Gastroesophageal sphincter (tissue), 4 donors: ENCODE data around the gene MACROD2. TPM values are rescaled to one million over a fixed set of nuclear protein-coding genes. Genes with fewer than 3 reads are reported as not detected.

ENCODE experiments used
- ATAC-seq: fragments of 150-250 bp; one replicate; pipeline ENCODE4 v1.9.1; 2016; ENCODE audit warnings: mild to moderate bottlenecking, moderate library complexity
- H3K27ac ChIP-seq, 4 donors: fragments of 200-600 bp; sonication (generic) in 3 of 4; 1 replicate in 3 of 4; 2 replicates in 1 of 4; pipeline ENCODE4 v1.5.1; 2016 to 2019
- H3K27me3 ChIP-seq: fragments of 200-600 bp; sonication (generic); one replicate; pipeline ENCODE4 v1.5.1; 2019
- H3K36me3 ChIP-seq, 2 donors: fragments of 200-600 bp; sonication (generic); one replicate each; pipeline ENCODE4 v1.5.1; 2019; ENCODE audit warnings: control low read depth in 1 of 2
- H3K4me1 ChIP-seq, 3 donors: fragments of 200-600 bp; sonication (generic); 1 replicate in 2 of 3; 2 replicates in 1 of 3; pipeline ENCODE4 v1.5.1; 2016 to 2019; ENCODE audit warnings: control low read depth in 2 of 3
- H3K4me3 ChIP-seq, 2 donors: fragments of 200-600 bp; sonication (generic); one replicate each; pipeline ENCODE4 v1.5.1; 2019; ENCODE audit warnings: mild to moderate bottlenecking in 1 of 2, moderate library complexity in 1 of 2
- H3K9me3 ChIP-seq, 3 donors: fragments of 200-600 bp; sonication (generic); one replicate each; pipeline ENCODE4 v1.5.1; 2017 to 2019; ENCODE audit warnings: control low read depth in 2 of 3
- EP300 ChIP-seq: sonication (generic); formaldehyde crosslinking; IDR thresholded peaks from one replicate; pipeline ENCODE4 v1.6.1; 2017; ENCODE audit warnings: antibody characterized with exemption, mild to moderate bottlenecking
- POLR2A ChIP-seq, 2 donors: fragments of 450-650 bp; IDR thresholded peaks; one replicate each; pipeline ENCODE4 v1.6.1; 2017; ENCODE audit warnings: antibody characterized with exemption in 2 of 2, mild to moderate bottlenecking in 2 of 2, moderate library complexity in 1 of 2
- POLR2AphosphoS5 ChIP-seq: sonication (generic); formaldehyde crosslinking; IDR thresholded peaks from one replicate; pipeline ENCODE4 v1.6.1; 2017; ENCODE audit warnings: antibody characterized with exemption
- WGBS, 2 donors: methylation state at CpG; one replicate each; pipeline ENCODE4 v1.1.5; 2018; ENCODE audit warnings: low coverage in 1 of 2; 5-methylcytosine and 5-hydroxymethylcytosine counted together
- total RNA-seq, 4 donors: library from RNA; depleted of rRNA; stranded (reverse); fragments of >200 nt; gene quantifications; one replicate each; pipeline ENCODE4 v1.1.0, GENCODE V29; 2016
- TF ChIP-seq, protein P1 (sequence below), 4 experiments: fragments of 200-600 bp in 2 of 4; fragments of 450-650 bp in 2 of 4; sonication (generic) in 1 of 4; IDR thresholded peaks; one replicate each; pipeline ENCODE4 v1.5.1; 2017 to 2019; ENCODE audit warnings: antibody characterized with exemption in 4 of 4, mild to moderate bottlenecking in 2 of 4, moderate library complexity in 2 of 4

The MACROD2 gene
- total RNA-seq, 4 donors from 2014 or later, result 4.0 to 12.1 (median 7.4) TPM

DNA sequence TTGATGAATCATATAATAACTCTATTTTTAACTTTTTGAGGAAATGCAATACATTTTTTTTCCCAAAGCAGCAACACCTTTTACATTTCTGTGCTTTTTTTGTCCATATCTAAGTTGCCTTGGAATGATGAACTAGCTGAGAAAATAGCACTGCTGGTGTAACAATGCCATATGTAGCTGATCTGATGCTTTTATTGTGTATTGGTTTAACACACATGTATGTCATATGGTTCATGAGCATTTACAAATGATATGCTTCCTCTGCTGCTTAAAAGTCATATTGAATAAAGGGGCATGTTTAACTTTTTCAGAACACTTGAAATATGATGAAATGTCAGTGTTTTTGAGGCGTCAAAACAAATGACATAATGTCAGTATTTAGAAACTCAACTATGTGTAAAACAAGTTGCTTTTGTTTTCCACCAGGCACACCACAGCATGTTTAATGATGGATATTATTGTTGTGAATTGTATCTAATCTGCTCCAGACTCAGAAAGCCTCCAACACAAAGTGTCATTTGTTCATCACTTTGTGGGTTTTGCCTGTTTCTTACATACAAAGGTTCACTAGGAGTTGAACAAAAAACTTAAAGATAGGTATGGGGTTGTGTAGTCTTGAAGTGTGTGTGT lies 1117.9 kb downstream of the MACROD2 start:
- no peaks in the 10 kb centered on the region for H3K27me3 ChIP-seq
- H3K36me3 ChIP-seq, result no peaks in the 10 kb centered on the region
- 94 to 100% methylated on average over 1 of the region's 1 CpG for WGBS, 2 donors
- H3K9me3 ChIP-seq, result no peaks in the 10 kb centered on the region
- no peaks in the 10 kb centered on the region for H3K4me1 ChIP-seq
- TF ChIP-seq POLR2AphosphoS5 (no peak), POLR2A (IDR thresholded peaks at IDR 0.05) (no peak), EP300 (no peak)
- TF ChIP-seq, protein P1, sequence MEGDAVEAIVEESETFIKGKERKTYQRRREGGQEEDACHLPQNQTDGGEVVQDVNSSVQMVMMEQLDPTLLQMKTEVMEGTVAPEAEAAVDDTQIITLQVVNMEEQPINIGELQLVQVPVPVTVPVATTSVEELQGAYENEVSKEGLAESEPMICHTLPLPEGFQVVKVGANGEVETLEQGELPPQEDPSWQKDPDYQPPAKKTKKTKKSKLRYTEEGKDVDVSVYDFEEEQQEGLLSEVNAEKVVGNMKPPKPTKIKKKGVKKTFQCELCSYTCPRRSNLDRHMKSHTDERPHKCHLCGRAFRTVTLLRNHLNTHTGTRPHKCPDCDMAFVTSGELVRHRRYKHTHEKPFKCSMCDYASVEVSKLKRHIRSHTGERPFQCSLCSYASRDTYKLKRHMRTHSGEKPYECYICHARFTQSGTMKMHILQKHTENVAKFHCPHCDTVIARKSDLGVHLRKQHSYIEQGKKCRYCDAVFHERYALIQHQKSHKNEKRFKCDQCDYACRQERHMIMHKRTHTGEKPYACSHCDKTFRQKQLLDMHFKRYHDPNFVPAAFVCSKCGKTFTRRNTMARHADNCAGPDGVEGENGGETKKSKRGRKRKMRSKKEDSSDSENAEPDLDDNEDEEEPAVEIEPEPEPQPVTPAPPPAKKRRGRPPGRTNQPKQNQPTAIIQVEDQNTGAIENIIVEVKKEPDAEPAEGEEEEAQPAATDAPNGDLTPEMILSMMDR (IDR thresholded peaks at IDR 0.05), result no peak
- H3K4me3 ChIP-seq, result no peak overlapping the region
- ATAC-seq, result no peak
- H3K27ac ChIP-seq, result no peak overlapping the region

DNA sequence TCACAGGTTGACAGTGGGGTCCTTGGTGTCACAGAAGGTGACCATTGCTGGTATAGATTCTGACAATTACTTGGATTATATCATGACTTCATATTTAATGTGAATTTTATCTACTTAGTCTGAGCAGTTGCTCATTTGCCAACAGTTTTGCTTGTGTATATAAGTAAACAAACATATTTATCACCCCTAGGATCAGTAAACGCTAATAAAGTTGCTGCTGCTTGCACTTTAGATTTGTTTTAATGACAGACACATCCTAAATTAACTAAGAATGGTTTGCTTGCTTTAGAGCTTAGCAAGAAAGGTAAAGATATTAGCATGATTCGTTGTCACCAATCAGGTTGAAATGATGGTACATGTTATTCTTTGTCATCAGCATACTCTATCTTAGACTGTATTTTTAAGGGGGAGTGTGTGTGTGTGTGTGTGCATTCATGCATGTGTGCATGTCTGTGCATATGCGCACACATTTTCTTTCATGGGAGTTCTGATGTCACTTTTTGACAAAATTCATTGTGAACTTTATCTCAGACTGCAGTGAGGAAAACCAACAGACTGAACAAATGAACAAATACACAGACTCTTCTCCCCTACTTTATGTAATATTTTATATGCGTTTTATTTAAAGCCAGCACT lies 1124.7 kb downstream of the MACROD2 start:
- WGBS, 2 donors, result 84 to 93% methylated on average over 4 of the region's 4 CpGs
- Histone ChIP-seq H3K4me1 (no peaks in the 10 kb centered on the region), H3K9me3 (no peaks in the 10 kb centered on the region), H3K4me3 (no peak overlapping the region), H3K27me3 (no peaks in the 10 kb centered on the region), H3K36me3 (no peaks in the 10 kb centered on the region), H3K27ac (no peak overlapping the region)
- no peak for ATAC-seq
- TF ChIP-seq POLR2AphosphoS5 (no peak), EP300 (no peak), POLR2A (IDR thresholded peaks at IDR 0.05) (no peak)
- TF ChIP-seq, protein P1 (IDR thresholded peaks at IDR 0.05), result no peak

DNA sequence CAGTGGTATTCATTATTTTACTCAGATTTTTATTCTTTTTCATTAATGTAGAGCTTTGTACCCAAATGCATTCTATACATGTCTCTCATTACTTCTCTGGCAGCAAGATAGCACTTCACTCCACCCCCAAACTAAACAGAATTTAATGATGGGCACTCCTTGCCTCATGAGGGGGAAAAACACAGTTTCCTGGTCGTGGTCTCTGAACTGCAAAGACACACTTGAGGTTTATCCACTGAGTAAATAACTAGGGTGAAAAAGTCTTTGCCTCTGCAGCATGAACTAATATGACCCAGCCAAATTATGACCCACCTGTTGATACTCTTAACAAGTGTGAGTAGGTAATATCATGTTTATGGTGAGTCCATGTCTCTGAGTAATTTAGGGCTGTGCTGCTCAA lies 1127.3 kb downstream of the MACROD2 start:
- Histone ChIP-seq H3K4me1 (no peaks in the 10 kb centered on the region), H3K27ac (no peak overlapping the region), H3K9me3 (no peaks in the 10 kb centered on the region), H3K4me3 (no peak overlapping the region), H3K36me3 (no peaks in the 10 kb centered on the region), H3K27me3 (no peaks in the 10 kb centered on the region)
- no peak for ATAC-seq
- WGBS, 2 donors, result 67 to 83% methylated on average over 1 of the region's 1 CpG
- no peak for TF ChIP-seq EP300
- TF ChIP-seq POLR2AphosphoS5, result no peak
- TF ChIP-seq POLR2A (IDR thresholded peaks at IDR 0.05), result no peak
- TF ChIP-seq, protein P1 (IDR thresholded peaks at IDR 0.05), result no peak

DNA sequence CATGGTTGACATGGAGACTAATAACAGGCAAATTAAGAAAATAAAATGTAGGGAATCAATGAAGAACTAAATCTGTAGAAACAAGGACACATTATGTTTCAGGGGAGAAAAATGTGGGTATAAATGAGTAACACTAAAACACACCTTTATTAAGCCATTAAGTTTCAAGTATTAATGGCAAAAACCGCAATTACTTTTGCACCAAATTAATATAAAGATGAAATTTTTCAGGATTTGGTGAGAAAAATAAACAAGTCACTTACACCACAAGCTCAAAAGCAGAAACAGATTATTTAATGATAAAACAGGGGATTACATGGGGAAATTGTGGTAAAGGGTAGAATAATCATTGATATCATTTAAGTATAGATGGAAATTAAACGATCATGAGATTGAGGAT lies 1135.9 kb downstream of the MACROD2 start:
- Histone ChIP-seq H3K9me3 (no peaks in the 10 kb centered on the region), H3K27ac (no peak overlapping the region), H3K4me3 (no peak overlapping the region), H3K4me1 (no peaks in the 10 kb centered on the region), H3K36me3 (no peaks in the 10 kb centered on the region), H3K27me3 (no peaks in the 10 kb centered on the region)
- 86 to 94% methylated on average over 2 of the region's 2 CpGs for WGBS, 2 donors
- ATAC-seq, result no peak
- TF ChIP-seq EP300 (no peak), POLR2AphosphoS5 (no peak), POLR2A (IDR thresholded peaks at IDR 0.05) (no peak)
- TF ChIP-seq, protein P1 (IDR thresholded peaks at IDR 0.05), result no peak

DNA sequence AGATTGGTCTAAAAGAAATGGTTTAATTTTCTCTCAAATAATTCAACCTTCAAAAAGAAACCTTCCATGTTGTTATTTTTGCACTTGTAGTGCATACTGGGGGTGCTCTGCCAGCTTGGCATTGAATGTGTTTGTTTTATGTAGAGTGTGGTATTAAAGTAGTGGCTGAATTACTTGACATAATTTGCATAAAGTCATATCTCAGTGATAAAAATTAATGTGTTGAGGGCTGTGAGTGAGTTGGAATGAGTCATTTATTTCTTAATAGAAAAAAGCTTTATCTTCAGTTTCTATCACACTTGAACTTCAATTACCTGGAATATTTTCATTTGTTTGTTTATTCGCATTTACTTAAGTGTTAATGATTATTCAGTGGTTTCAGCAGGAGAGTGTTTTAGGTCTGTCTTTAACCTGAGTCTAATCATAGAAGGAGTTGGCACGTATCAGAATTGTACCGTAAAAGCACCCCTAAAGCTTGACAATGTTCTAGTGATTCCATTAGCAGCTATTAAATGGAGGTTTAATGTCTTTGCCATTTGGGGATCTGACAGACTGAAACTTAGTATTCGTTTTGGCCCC lies 1143.3 kb downstream of the MACROD2 start:
- Histone ChIP-seq H3K36me3 (no peaks in the 10 kb centered on the region), H3K4me1 (no peaks in the 10 kb centered on the region), H3K9me3 (no peaks in the 10 kb centered on the region), H3K4me3 (no peak overlapping the region), H3K27me3 (no peaks in the 10 kb centered on the region), H3K27ac (no peak overlapping the region)
- whole genome bisulfite sequencing, 2 donors, result 61 to 65% methylated on average over 4 of the region's 4 CpGs
- ATAC-seq, result no peak
- TF ChIP-seq POLR2A (IDR thresholded peaks at IDR 0.05) (no peak), POLR2AphosphoS5 (no peak), EP300 (no peak)
- TF ChIP-seq, protein P1 (IDR thresholded peaks at IDR 0.05), result no peak
